Karpas-422 (cell line): ENCODE data around the gene KIF3A. TPM values are rescaled to one million over a fixed set of nuclear protein-coding genes. Genes with fewer than 3 reads are reported as not detected.

Experiments
- DNase-seq: peaks from one replicate; pipeline ENCODE4 v3.0.0-alpha.2; 2015
- H2AFZ ChIP-seq: fragments of 200-600 bp; sonication (generic); 2 replicates; pipeline ENCODE4 v1.6.1; 2014; ENCODE audit warnings: antibody characterized with exemption, low read length, mixed read lengths
- H3K27ac ChIP-seq: fragments of 200-600 bp; sonication (generic); 2 replicates; pipeline ENCODE4 v1.5.1; 2014; ENCODE audit warnings: mild to moderate bottlenecking, low read length, moderate library complexity
- H3K27me3 ChIP-seq: fragments of 200-600 bp; sonication (generic); 2 replicates; pipeline ENCODE4 v1.6.1; 2014; ENCODE audit warnings: low read length, mixed read lengths
- H3K36me3 ChIP-seq: fragments of 200-600 bp; sonication (generic); 2 replicates; pipeline ENCODE4 v1.6.1; 2014; ENCODE audit warnings: low read length, mixed read lengths; ENCODE audit not compliant: insufficient read depth
- H3K4me1 ChIP-seq: fragments of 200-600 bp; sonication (generic); 2 replicates; pipeline ENCODE4 v1.6.1; 2014; ENCODE audit warnings: mild to moderate bottlenecking, low read length, mixed read lengths
- H3K4me2 ChIP-seq: fragments of 200-600 bp; sonication (generic); 2 replicates; pipeline ENCODE4 v1.6.1; 2014; ENCODE audit warnings: low read length, low read depth, mild to moderate bottlenecking; ENCODE audit not compliant: poor library complexity, severe bottlenecking
- H3K4me3 ChIP-seq: fragments of 200-600 bp; sonication (generic); 2 replicates; pipeline ENCODE4 v1.5.1; 2014; ENCODE audit warnings: mild to moderate bottlenecking, antibody characterized with exemption, low read length, mixed read lengths
- H3K79me2 ChIP-seq: fragments of 200-600 bp; sonication (generic); 2 replicates; pipeline ENCODE4 v1.6.1; 2014; ENCODE audit warnings: mild to moderate bottlenecking, low read length, mixed read lengths
- H3K9ac ChIP-seq: fragments of 200-600 bp; sonication (generic); 2 replicates; pipeline ENCODE4 v1.6.0; 2014; ENCODE audit warnings: low read length
- H3K9me2 ChIP-seq: fragments of 200-600 bp; sonication (generic), shearing (Covaris generic); replicated peaks from 2 replicates; pipeline ENCODE4 v1.6.0; 2014; ENCODE audit warnings: mild to moderate bottlenecking, low read length, moderate library complexity; ENCODE audit not compliant: insufficient read depth
- H3K9me3 ChIP-seq: fragments of 300-700, 200-600 bp; sonication (generic); 2 replicates; pipeline ENCODE4 v1.6.1; 2014; ENCODE audit warnings: low read length, mixed read lengths
- H4K20me1 ChIP-seq: fragments of 200-600 bp; sonication (generic); 2 replicates; pipeline ENCODE4 v1.6.1; 2014; ENCODE audit warnings: mild to moderate bottlenecking, antibody characterized with exemption, low read length, low read depth; ENCODE audit not compliant: insufficient read depth
- total RNA-seq: library from RNA; depleted of rRNA; stranded (reverse); fragments of >200 nt; shearing (Covaris generic); gene quantifications from 2 replicates; pipeline ENCODE4 v1.2.3, GENCODE V29; 2014; ENCODE audit warnings: low replicate concordance

The KIF3A gene
- total RNA-seq, 1 experiment from 2014 or later: 23.1 TPM

GRCh38 chr5:132753135-132753987, 16.0 kb upstream of the KIF3A start:
- H3K27ac ChIP-seq: no peak overlapping the region
- H3K4me3 ChIP-seq: no peak overlapping the region

GRCh38 chr5:132752581-132753125, 15.3 kb upstream of the KIF3A start:
- Histone ChIP-seq H3K4me2 (no peak overlapping the region), H3K9me3 (no peaks in the 10 kb centered on the region), H3K27ac (no peak overlapping the region), H3K9ac (no peak overlapping the region), H3K27me3 (no peaks in the 10 kb centered on the region), H3K4me1 (no peaks in the 10 kb centered on the region), H2AFZ (no peak overlapping the region), H3K9me2 (no peaks in the 10 kb centered on the region), H3K79me2 (no peaks in the 10 kb centered on the region), H4K20me1 (no peaks in the 10 kb centered on the region), H3K4me3 (no peak overlapping the region), H3K36me3 (no peaks in the 10 kb centered on the region)
- no peak for DNase-seq

More at GRCh38 chr5:132753135-132753987, 16.0 kb upstream of the KIF3A start:
- Histone ChIP-seq H3K9me3 (no peaks in the 10 kb centered on the region), H3K4me2 (no peak overlapping the region), H3K27me3 (no peaks in the 10 kb centered on the region), H3K79me2 (no peaks in the 10 kb centered on the region), H3K9ac (no peak overlapping the region), H2AFZ (no peak overlapping the region), H3K36me3 (no peaks in the 10 kb centered on the region), H3K9me2 (no peaks in the 10 kb centered on the region), H3K4me1 (no peaks in the 10 kb centered on the region), H4K20me1 (no peaks in the 10 kb centered on the region)
- DNase-seq: no peak

GRCh38 chr5:132751971-132752580, 14.7 kb upstream of the KIF3A start:
- Histone ChIP-seq H3K9ac (no peak overlapping the region), H2AFZ (no peak overlapping the region), H3K36me3 (no peaks in the 10 kb centered on the region), H3K4me3 (no peak overlapping the region), H3K9me3 (no peaks in the 10 kb centered on the region), H3K4me1 (no peaks in the 10 kb centered on the region), H3K27me3 (no peaks in the 10 kb centered on the region), H3K9me2 (no peaks in the 10 kb centered on the region), H3K4me2 (no peak overlapping the region), H3K79me2 (no peaks in the 10 kb centered on the region), H4K20me1 (no peaks in the 10 kb centered on the region), H3K27ac (no peak overlapping the region)
- no peak for DNase-seq

GRCh38 chr5:132751444-132751843, 14.1 kb upstream of the KIF3A start:
- H3K9ac ChIP-seq: no peak overlapping the region
- H3K79me2 ChIP-seq: no peaks in the 10 kb centered on the region
- no peaks in the 10 kb centered on the region for H4K20me1 ChIP-seq
- no peak overlapping the region for H3K27ac ChIP-seq
- no peak overlapping the region for H3K4me2 ChIP-seq
- no peaks in the 10 kb centered on the region for H3K27me3 ChIP-seq
- no peaks in the 10 kb centered on the region for H3K36me3 ChIP-seq
- H3K4me3 ChIP-seq: no peak overlapping the region
- no peaks in the 10 kb centered on the region for H3K4me1 ChIP-seq
- H2AFZ ChIP-seq: no peak overlapping the region
- DNase-seq: no peak
- no peaks in the 10 kb centered on the region for H3K9me3 ChIP-seq
- H3K9me2 ChIP-seq: no peaks in the 10 kb centered on the region

GRCh38 chr5:132750471-132751230, 13.3 kb upstream of the KIF3A start:
- H3K27ac ChIP-seq: no peak overlapping the region
- no peak for DNase-seq
- no peak overlapping the region for H2AFZ ChIP-seq
- no peaks in the 10 kb centered on the region for H3K9me2 ChIP-seq
- no peak overlapping the region for H3K4me3 ChIP-seq
- H3K9ac ChIP-seq: no peak overlapping the region
- no peaks in the 10 kb centered on the region for H3K36me3 ChIP-seq
- no peaks in the 10 kb centered on the region for H3K9me3 ChIP-seq
- no peak overlapping the region for H3K4me2 ChIP-seq
- no peaks in the 10 kb centered on the region for H3K27me3 ChIP-seq
- no peaks in the 10 kb centered on the region for H3K4me1 ChIP-seq
- no peaks in the 10 kb centered on the region for H3K79me2 ChIP-seq
- no peaks in the 10 kb centered on the region for H4K20me1 ChIP-seq

GRCh38 chr5:132749506-132749905, 12.2 kb upstream of the KIF3A start:
- H4K20me1 ChIP-seq: no peaks in the 10 kb centered on the region
- no peaks in the 10 kb centered on the region for H3K79me2 ChIP-seq
- no peak overlapping the region for H2AFZ ChIP-seq
- H3K4me3 ChIP-seq: no peak overlapping the region
- H3K27me3 ChIP-seq: no peaks in the 10 kb centered on the region
- no peaks in the 10 kb centered on the region for H3K9me2 ChIP-seq
- no peaks in the 10 kb centered on the region for H3K9me3 ChIP-seq
- H3K9ac ChIP-seq: no peak overlapping the region
- H3K27ac ChIP-seq: no peak overlapping the region
- DNase-seq: no peak
- no peaks in the 10 kb centered on the region for H3K4me1 ChIP-seq
- H3K4me2 ChIP-seq: no peak overlapping the region
- H3K36me3 ChIP-seq: no peaks in the 10 kb centered on the region

- Histone ChIP-seq H3K9ac (no peak overlapping the region), H4K20me1 (no peaks in the 10 kb centered on the region), H2AFZ (no peak overlapping the region), H3K4me1 (no peaks in the 10 kb centered on the region), H3K9me2 (no peaks in the 10 kb centered on the region), H3K36me3 (no peaks in the 10 kb centered on the region), H3K4me2 (no peak overlapping the region), H3K79me2 (no peaks in the 10 kb centered on the region), H3K4me3 (no peak overlapping the region), H3K27me3 (no peaks in the 10 kb centered on the region), H3K9me3 (no peaks in the 10 kb centered on the region), H3K27ac (no peak overlapping the region)
- DNase-seq: no peak
Observed at GRCh38 chr5:132748522-132749000, 11.2 kb upstream of the KIF3A start.
